Measurements from ENCODE around the gene CORIN. TPM values are rescaled to one million over a fixed set of nuclear protein-coding genes. Genes with fewer than 3 reads are reported as not detected.

The CORIN gene
- total and polyA plus RNA-seq, 2 experiments from 2014 or later = not detected

DNA sequence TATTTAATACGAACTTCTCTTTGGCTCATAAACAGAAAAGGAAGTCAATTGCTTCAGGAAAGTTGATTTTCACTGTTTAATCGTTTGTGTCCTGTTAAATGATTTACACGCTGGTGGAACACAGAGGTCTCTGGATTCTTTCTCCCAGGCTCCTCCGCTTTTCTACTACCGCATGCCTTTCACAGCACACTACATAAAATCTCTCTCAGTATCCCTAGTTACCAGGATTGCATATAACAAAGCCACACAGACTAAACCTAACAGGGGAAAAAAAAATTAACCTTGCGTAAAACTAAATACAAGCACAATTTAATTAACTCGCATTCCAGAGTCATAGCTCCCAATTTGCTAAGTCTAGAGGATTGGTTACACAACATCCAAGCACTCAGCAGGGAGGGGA, 133.9 kb downstream of the CORIN start:
- no peaks in the 10 kb centered on the region for H3F3A ChIP-seq (replicated peaks; ENCODE audit: low read depth)
- no peaks in the 10 kb centered on the region for H3K4me1 ChIP-seq (ENCODE audit: insufficient read depth)
- no peaks in the 10 kb centered on the region for H3K9me2 ChIP-seq (ENCODE audit: insufficient read depth)
- Mint-ChIP-seq H3K9me3 (no peaks in the 10 kb centered on the region), H3K4me3 (no peak overlapping the region), H3K4me1 (peaks cover 7% of the 10 kb centered on the region; the same call in 2 of the 3 replicates), H3K36me3 (ENCODE audit: low read depth) (no peaks in the 10 kb centered on the region), H3K27me3 (ENCODE audit: insufficient read depth, low read depth, poor library complexity) (peaks cover 5% of the 10 kb centered on the region), H3K27ac (no peak overlapping the region)
- no peak overlapping the region for H3K4me2 ChIP-seq
- no peaks in the 10 kb centered on the region for H3K79me2 ChIP-seq (replicated peaks; ENCODE audit: insufficient read depth)
- no peaks in the 10 kb centered on the region for H4K20me1 ChIP-seq (replicated peaks; ENCODE audit: insufficient read depth)
- H3K4me3 ChIP-seq = no peak overlapping the region
- TF ChIP-seq, protein P1, sequence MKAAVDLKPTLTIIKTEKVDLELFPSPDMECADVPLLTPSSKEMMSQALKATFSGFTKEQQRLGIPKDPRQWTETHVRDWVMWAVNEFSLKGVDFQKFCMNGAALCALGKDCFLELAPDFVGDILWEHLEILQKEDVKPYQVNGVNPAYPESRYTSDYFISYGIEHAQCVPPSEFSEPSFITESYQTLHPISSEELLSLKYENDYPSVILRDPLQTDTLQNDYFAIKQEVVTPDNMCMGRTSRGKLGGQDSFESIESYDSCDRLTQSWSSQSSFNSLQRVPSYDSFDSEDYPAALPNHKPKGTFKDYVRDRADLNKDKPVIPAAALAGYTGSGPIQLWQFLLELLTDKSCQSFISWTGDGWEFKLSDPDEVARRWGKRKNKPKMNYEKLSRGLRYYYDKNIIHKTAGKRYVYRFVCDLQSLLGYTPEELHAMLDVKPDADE (IDR thresholded peaks at IDR 0.05) = no peak
- TF ChIP-seq, protein P2, sequence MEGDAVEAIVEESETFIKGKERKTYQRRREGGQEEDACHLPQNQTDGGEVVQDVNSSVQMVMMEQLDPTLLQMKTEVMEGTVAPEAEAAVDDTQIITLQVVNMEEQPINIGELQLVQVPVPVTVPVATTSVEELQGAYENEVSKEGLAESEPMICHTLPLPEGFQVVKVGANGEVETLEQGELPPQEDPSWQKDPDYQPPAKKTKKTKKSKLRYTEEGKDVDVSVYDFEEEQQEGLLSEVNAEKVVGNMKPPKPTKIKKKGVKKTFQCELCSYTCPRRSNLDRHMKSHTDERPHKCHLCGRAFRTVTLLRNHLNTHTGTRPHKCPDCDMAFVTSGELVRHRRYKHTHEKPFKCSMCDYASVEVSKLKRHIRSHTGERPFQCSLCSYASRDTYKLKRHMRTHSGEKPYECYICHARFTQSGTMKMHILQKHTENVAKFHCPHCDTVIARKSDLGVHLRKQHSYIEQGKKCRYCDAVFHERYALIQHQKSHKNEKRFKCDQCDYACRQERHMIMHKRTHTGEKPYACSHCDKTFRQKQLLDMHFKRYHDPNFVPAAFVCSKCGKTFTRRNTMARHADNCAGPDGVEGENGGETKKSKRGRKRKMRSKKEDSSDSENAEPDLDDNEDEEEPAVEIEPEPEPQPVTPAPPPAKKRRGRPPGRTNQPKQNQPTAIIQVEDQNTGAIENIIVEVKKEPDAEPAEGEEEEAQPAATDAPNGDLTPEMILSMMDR (conservative IDR thresholded peaks at IDR 0.05; ENCODE audit: low read depth in 2 of 2) = no peak
- TF ChIP-seq POLR2AphosphoS5 (IDR thresholded peaks at IDR 0.05; ENCODE audit: low read depth) = no peak
- H3K36me3 ChIP-seq (ENCODE audit: insufficient read depth) = no peaks in the 10 kb centered on the region
- no peak for ATAC-seq
- H3K27me3 ChIP-seq (ENCODE audit: insufficient read depth) = no peaks in the 10 kb centered on the region
- DNase-seq (ENCODE audit: low spot score) = no peak
- no peak overlapping the region for H3K27ac ChIP-seq (ENCODE audit: low read depth)
- peak overlapping the region; percentile 6; the same call in 1 of the 2 replicates for H2AFZ ChIP-seq

DNA sequence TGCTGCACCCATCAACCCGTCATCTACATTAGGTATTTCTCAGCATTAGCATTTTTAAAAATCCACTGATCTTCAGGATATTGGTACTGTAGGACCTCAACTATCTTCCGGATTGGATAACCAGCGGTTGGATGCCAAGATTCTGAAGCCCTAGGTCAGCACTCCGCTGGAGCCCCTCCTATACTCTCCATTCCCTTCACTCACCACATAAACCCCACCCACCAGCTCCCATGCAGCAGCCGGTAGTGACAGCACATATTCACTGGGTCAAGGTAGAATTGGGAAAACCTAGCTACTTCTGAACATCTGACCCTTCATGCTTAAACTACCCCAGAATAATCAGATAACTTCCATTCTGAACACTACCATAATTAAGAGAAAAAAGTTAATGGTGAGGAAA, 134.9 kb downstream of the CORIN start:
- H3K27me3 Mint-ChIP-seq (ENCODE audit: insufficient read depth, low read depth, poor library complexity) = peaks cover 3% of the 10 kb centered on the region
- no peak overlapping the region for H3K4me3 ChIP-seq
- peak; percentile 64 for ATAC-seq

More for the DNA sequence above, 134.9 kb downstream of the CORIN start:
- Histone ChIP-seq H3K27ac (ENCODE audit: low read depth) (no peak overlapping the region), H3K79me2 (replicated peaks; ENCODE audit: insufficient read depth) (no peaks in the 10 kb centered on the region), H3K9me2 (ENCODE audit: insufficient read depth) (no peaks in the 10 kb centered on the region), H3K27me3 (ENCODE audit: insufficient read depth) (no peaks in the 10 kb centered on the region), H3K4me2 (no peak overlapping the region), H3K4me1 (ENCODE audit: insufficient read depth) (no peaks in the 10 kb centered on the region), H4K20me1 (replicated peaks; ENCODE audit: insufficient read depth) (no peaks in the 10 kb centered on the region), H2AFZ (no peak overlapping the region), H3K36me3 (ENCODE audit: insufficient read depth) (no peaks in the 10 kb centered on the region), H3F3A (replicated peaks; ENCODE audit: low read depth) (no peaks in the 10 kb centered on the region)
- H3K36me3 Mint-ChIP-seq (ENCODE audit: low read depth) = no peaks in the 10 kb centered on the region
- peak; percentile 42 for DNase-seq (ENCODE audit: low spot score)
- H3K4me3 Mint-ChIP-seq = no peak overlapping the region
- H3K9me3 Mint-ChIP-seq = no peaks in the 10 kb centered on the region
- H3K27ac Mint-ChIP-seq = no peak overlapping the region
- peaks cover 12% of the 10 kb centered on the region for H3K4me1 Mint-ChIP-seq
- no peak for TF ChIP-seq STAT1 (IDR thresholded peaks at IDR 0.05; ENCODE audit: unreplicated experiment)
- no peak for TF ChIP-seq ZNF114 (CRISPR knock-in tag; IDR thresholded peaks at IDR 0.05)
- TF ChIP-seq EZH2 (IDR thresholded peaks at IDR 0.05; ENCODE audit: low read depth, unreplicated experiment) = no peak
- no peak for TF ChIP-seq NANOG (IDR thresholded peaks at IDR 0.05; ENCODE audit: borderline replicate concordance)
- TF ChIP-seq, protein P2 (conservative IDR thresholded peaks at IDR 0.05; ENCODE audit: low read depth in 2 of 2) = no peak
- TF ChIP-seq, protein P1 (IDR thresholded peaks at IDR 0.05) = no peak
- no peak for TF ChIP-seq EZH2phosphoT487 (IDR thresholded peaks at IDR 0.05; ENCODE audit: unreplicated experiment)
- no peak for TF ChIP-seq ZNF331 (CRISPR knock-in tag; IDR thresholded peaks at IDR 0.05; ENCODE audit: low read depth)

All from GM23338 (cell line).